GM23248 (cell line): ENCODE measurements around the gene ALMS1.
"Not testable (repeated sequence)": the region's sequence is repeated elsewhere in the genome, so short reads cannot be mapped to it uniquely, and the experiment has no call there.

ENCODE experiments used
- EZH2 ChIP-seq: fragments of 200-600 bp; sonication (generic); IDR thresholded peaks from 2 replicates; pipeline ENCODE4 v1.6.1; 2018; ENCODE audit warnings: antibody characterized with exemption, mild to moderate bottlenecking; ENCODE audit not compliant: insufficient read depth, poor library complexity, severe bottlenecking
- EZH2phosphoT487 ChIP-seq: fragments of 200-600 bp; sonication (generic); IDR thresholded peaks from 2 replicates; pipeline ENCODE4 v1.6.1; 2018; ENCODE audit warnings: antibody characterized with exemption, moderate library complexity, mild to moderate bottlenecking, low read depth; ENCODE audit not compliant: insufficient read depth

- not testable (repeated sequence) for TF ChIP-seq EZH2, EZH2phosphoT487
Measured at GRCh38 chr2:73647690-73648089, 262.1 kb downstream of the ALMS1 start.
